Ishikawa (cell line): ENCODE results near the gene GCN1.

Source experiments
- CEBPB ChIP-seq: IDR thresholded peaks from 2 replicates; pipeline ENCODE4 v1.6.1; 2012
- NFIC ChIP-seq: IDR thresholded peaks from 2 replicates; pipeline ENCODE4 v1.6.1; 2012

- TF ChIP-seq CEBPB (no peak), NFIC (no peak)
Measured at GRCh38 chr12:120212301-120212700, 17.8 kb upstream of the GCN1 start.
